DND-41 (cell line): ENCODE results near the gene FAM114A1.

Experiments
- EZH2 ChIP-seq: IDR thresholded peaks from 3 replicates; pipeline ENCODE4 v1.6.1; 2012; ENCODE audit warnings: borderline replicate concordance, low read depth, mild to moderate bottlenecking, moderate library complexity, low read length, inconsistent platforms; ENCODE audit not compliant: severe bottlenecking
- TF ChIP-seq, protein P1 (sequence below): IDR thresholded peaks from 2 replicates; pipeline ENCODE4 v1.5.1; 2012; ENCODE audit warnings: borderline replicate concordance, low read length, moderate library complexity, mild to moderate bottlenecking; ENCODE audit not compliant: poor library complexity, severe bottlenecking; ENCODE audit errors: extremely low read depth

GRCh38 chr4:38990241-38990640, 122.6 kb downstream of the FAM114A1 start:
- TF ChIP-seq, protein P1, sequence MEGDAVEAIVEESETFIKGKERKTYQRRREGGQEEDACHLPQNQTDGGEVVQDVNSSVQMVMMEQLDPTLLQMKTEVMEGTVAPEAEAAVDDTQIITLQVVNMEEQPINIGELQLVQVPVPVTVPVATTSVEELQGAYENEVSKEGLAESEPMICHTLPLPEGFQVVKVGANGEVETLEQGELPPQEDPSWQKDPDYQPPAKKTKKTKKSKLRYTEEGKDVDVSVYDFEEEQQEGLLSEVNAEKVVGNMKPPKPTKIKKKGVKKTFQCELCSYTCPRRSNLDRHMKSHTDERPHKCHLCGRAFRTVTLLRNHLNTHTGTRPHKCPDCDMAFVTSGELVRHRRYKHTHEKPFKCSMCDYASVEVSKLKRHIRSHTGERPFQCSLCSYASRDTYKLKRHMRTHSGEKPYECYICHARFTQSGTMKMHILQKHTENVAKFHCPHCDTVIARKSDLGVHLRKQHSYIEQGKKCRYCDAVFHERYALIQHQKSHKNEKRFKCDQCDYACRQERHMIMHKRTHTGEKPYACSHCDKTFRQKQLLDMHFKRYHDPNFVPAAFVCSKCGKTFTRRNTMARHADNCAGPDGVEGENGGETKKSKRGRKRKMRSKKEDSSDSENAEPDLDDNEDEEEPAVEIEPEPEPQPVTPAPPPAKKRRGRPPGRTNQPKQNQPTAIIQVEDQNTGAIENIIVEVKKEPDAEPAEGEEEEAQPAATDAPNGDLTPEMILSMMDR: no peak
- TF ChIP-seq EZH2: no peak
